OCI-LY3 (cell line): ENCODE results near the gene TNRC6C.

Experiments used
- H2AFZ ChIP-seq: fragments of 200-600, 300-600 bp; shearing (Covaris generic); 2 replicates; pipeline ENCODE4 v1.6.0; 2014; ENCODE audit warnings: antibody characterized with exemption, low read depth, low read length
- H3K27ac ChIP-seq: fragments of 200-600, 300-600 bp; sonication (generic); 2 replicates; pipeline ENCODE4 v1.5.1; 2014; ENCODE audit warnings: mild to moderate bottlenecking, low read length, moderate library complexity, mixed read lengths
- H3K27me3 ChIP-seq: fragments of 200-600, 300-600 bp; sonication (generic); 2 replicates; pipeline ENCODE4 v1.6.1; 2014; ENCODE audit warnings: low read depth, low read length, mixed read lengths
- H3K36me3 ChIP-seq: fragments of 200-600, 300-600 bp; sonication (generic); replicated peaks from 2 replicates; pipeline ENCODE3; 2014; ENCODE audit warnings: low read depth, low read length, mixed read lengths
- H3K4me1 ChIP-seq: fragments of 300-600, 200-600 bp; sonication (generic); 2 replicates; pipeline ENCODE4 v1.6.1; 2014; ENCODE audit warnings: low read length, mixed read lengths
- H3K4me2 ChIP-seq: fragments of 200-600, 300-600 bp; sonication (generic); 2 replicates; pipeline ENCODE4 v1.6.1; 2014; ENCODE audit warnings: low read length, mixed read lengths
- H3K4me3 ChIP-seq: fragments of 300-600, 200-600 bp; sonication (generic); 2 replicates; pipeline ENCODE4 v1.5.1; 2014; ENCODE audit warnings: antibody characterized with exemption, mild to moderate bottlenecking, low read length, moderate library complexity
- H3K79me2 ChIP-seq: fragments of 300-600, 200-600 bp; shearing (Covaris generic); 2 replicates; pipeline ENCODE4 v1.6.1; 2014; ENCODE audit warnings: mild to moderate bottlenecking, low read length, mixed read lengths
- H3K9ac ChIP-seq: fragments of 300-600, 200-600 bp; shearing (Covaris generic); 2 replicates; pipeline ENCODE4 v1.6.0; 2014; ENCODE audit warnings: mild to moderate bottlenecking, low read length, moderate library complexity
- H3K9me3 ChIP-seq: fragments of 200-600, 300-600 bp; shearing (Covaris generic); 2 replicates; pipeline ENCODE4 v1.6.1; 2014; ENCODE audit warnings: low read length, mixed read lengths; ENCODE audit not compliant: insufficient read depth
- H4K20me1 ChIP-seq: fragments of 200-600, 300-600 bp; sonication (generic); 2 replicates; pipeline ENCODE4 v1.6.1; 2016; ENCODE audit warnings: low read length, mixed read lengths; ENCODE audit not compliant: insufficient read depth
- CTCF ChIP-seq: fragments of 200-600, 300-600 bp; sonication (generic); IDR thresholded peaks from 2 replicates; pipeline ENCODE4 v1.5.1; 2014; ENCODE audit warnings: antibody characterized with exemption, low read length, low read depth
- EZH2phosphoT487 ChIP-seq: fragments of 200-600 bp; shearing (Covaris generic); IDR thresholded peaks from 2 replicates; pipeline ENCODE4 v1.6.1; 2018; ENCODE audit warnings: antibody characterized with exemption, mixed run types, low read depth

The TNRC6C gene

DNA sequence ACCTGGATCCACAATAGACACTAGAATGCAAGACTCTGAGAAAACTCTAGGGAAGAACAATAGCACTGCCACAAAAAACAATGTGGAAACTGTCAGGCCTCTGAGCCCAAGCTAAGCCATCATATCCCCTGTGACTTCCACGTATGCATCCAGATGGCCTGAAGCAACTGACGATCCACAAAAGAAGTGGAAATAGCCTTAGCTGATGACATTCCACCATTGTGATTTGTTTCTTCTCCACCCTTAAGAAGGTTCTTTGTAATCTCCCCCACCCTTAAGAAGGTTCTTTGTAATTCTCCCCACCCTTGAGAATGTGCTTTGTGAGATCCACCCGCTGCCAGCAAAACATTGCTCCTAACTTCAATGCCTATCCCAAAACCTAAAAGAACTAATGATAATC lies 39.2 kb upstream of the TNRC6C start:
- H3K36me3 ChIP-seq: no peaks in the 10 kb centered on the region
- H3K27ac ChIP-seq: no peak overlapping the region
- H3K4me2 ChIP-seq: no peak overlapping the region
- H2AFZ ChIP-seq: no peak overlapping the region
- H3K9me3 ChIP-seq: no peaks in the 10 kb centered on the region
- H3K4me1 ChIP-seq: peaks cover 8% of the 10 kb centered on the region
- no peak overlapping the region for H3K9ac ChIP-seq
- TF ChIP-seq CTCF (no peak), EZH2phosphoT487 (no peak)
- H3K79me2 ChIP-seq: no peaks in the 10 kb centered on the region
- peaks cover 73% of the 10 kb centered on the region for H3K27me3 ChIP-seq
- H4K20me1 ChIP-seq: peaks cover 15% of the 10 kb centered on the region
- no peak overlapping the region for H3K4me3 ChIP-seq

GRCh38 chr17:77923135-77923534 lies 35.4 kb upstream of the TNRC6C start:
- Histone ChIP-seq H3K9me3 (no peaks in the 10 kb centered on the region), H3K4me3 (no peak overlapping the region), H3K36me3 (no peaks in the 10 kb centered on the region), H4K20me1 (no peaks in the 10 kb centered on the region), H3K4me2 (no peak overlapping the region), H3K27ac (no peak overlapping the region), H3K79me2 (no peaks in the 10 kb centered on the region), H3K9ac (no peak overlapping the region), H3K27me3 (peaks cover 56% of the 10 kb centered on the region), H3K4me1 (no peaks in the 10 kb centered on the region), H2AFZ (no peak overlapping the region)
- TF ChIP-seq CTCF (no peak), EZH2phosphoT487 (no peak)

DNA sequence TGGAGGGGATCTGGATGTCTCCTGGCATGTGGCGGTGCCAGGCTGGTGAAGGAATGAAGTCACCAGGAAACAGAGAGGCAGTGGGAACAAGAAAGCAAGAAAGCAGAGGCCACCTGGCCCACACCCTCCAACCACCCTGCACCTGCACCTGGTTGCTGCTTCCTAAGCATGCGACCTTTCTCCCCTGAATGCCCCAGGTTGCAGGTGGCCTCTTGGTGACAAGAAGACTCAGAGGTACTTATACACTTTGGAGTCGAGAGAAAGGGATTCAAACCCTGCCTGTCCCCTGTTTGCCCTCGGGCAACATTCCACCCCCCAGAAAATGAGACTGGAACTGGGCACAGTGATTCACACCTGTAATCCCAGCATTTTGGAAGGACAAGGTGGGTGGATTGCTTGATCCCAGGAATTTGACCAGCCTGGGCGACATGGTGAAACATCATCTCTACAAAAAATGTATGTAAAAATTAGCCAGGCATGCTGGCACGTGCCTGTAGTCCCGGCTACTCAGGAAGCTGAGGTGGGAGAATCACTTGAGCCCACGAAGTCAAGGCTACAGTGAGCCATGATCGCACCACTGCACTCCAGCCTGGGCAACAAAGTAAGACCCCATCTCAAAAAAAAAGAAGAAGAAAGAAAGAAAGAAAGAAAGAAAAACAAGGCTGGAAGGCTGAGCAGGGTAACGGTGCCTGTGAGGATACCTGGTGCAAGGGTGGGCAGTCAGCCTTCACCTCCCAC lies 34.6 kb upstream of the TNRC6C start:
- no peak overlapping the region for H3K27ac ChIP-seq
- no peaks in the 10 kb centered on the region for H3K79me2 ChIP-seq
- H3K4me2 ChIP-seq: no peak overlapping the region
- TF ChIP-seq CTCF: no peak
- TF ChIP-seq EZH2phosphoT487: no peak
- H3K4me3 ChIP-seq: no peak overlapping the region
- no peak overlapping the region for H3K9ac ChIP-seq
- no peak overlapping the region for H2AFZ ChIP-seq
- H4K20me1 ChIP-seq: no peaks in the 10 kb centered on the region
- H3K9me3 ChIP-seq: no peaks in the 10 kb centered on the region
- no peaks in the 10 kb centered on the region for H3K36me3 ChIP-seq
- no peaks in the 10 kb centered on the region for H3K4me1 ChIP-seq
- H3K27me3 ChIP-seq: peaks cover 55% of the 10 kb centered on the region

DNA sequence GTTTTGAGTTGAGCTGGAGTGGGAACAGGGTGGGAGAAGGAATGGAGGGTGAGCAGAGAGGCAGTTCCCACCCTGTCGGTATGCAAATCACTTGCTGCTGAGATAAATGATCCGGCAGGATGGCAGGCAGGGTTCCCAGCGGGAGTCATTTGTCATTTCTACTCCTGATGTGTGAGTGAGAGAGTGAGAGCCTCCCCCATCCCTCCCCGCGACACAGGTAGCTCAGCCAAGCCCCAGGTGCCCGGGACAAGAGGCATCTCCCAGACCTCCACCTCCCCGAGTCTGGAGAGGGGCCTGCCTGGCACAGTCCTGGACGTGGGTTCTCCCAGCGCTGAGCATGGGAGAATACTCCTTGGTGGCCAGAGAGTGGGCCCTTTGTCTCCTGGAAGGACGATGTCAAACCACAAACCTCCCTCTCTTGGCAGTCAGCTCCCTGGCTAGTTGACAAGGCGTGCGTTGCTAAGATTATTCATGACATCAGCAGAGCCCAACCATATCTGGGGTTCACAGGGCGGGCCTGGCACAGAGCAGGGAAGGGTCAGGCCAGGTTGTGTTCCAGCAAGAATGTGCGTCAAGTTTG lies 33.7 kb upstream of the TNRC6C start:
- Histone ChIP-seq H3K4me2 (no peak overlapping the region), H3K9ac (no peak overlapping the region), H4K20me1 (no peaks in the 10 kb centered on the region), H3K27ac (no peak overlapping the region), H3K36me3 (no peaks in the 10 kb centered on the region), H3K9me3 (no peaks in the 10 kb centered on the region), H2AFZ (no peak overlapping the region), H3K79me2 (no peaks in the 10 kb centered on the region), H3K27me3 (peaks cover 52% of the 10 kb centered on the region), H3K4me1 (no peaks in the 10 kb centered on the region), H3K4me3 (no peak overlapping the region)
- TF ChIP-seq EZH2phosphoT487: no peak
- no peak for TF ChIP-seq CTCF
